ENCODE results near the gene AP1S1.
"Not testable (repeated sequence)": the region's sequence is repeated elsewhere in the genome, so short reads cannot be mapped to it uniquely, and the experiment has no call there.

GRCh38 chr7:101203740-101204738 is 49.8 kb downstream of the AP1S1 start:
- TF ChIP-seq CTCF, POLR2A, POLR2AphosphoS5 (IDR thresholded peaks at IDR 0.05): not testable (repeated sequence)
